Measurements from ENCODE around the gene CERCAM.
"Not testable (repeated sequence)": the region's sequence is repeated elsewhere in the genome, so short reads cannot be mapped to it uniquely, and the experiment has no call there.

Gene CERCAM

GRCh38 chr9:128409450-128409849 lies 11.2 kb upstream of the CERCAM start:
- Histone ChIP-seq H3K79me2 (ENCODE audit: control insufficient read depth, insufficient read depth, low read length, unreplicated experiment) (no peaks in the 10 kb centered on the region), H3K4me1 (ENCODE audit: control insufficient read depth, insufficient read depth, low read length, unreplicated experiment) (peaks cover 6% of the 10 kb centered on the region), H3K27me3 (ENCODE audit: insufficient read depth, low read length) (0 out of 2 replicates have a peak, but pooled peaks cover 2% of the 10 kb centered on the region), H3K27ac (ENCODE audit: low read depth, low read length) (no peak overlapping the region), H3K36me3 (ENCODE audit: insufficient read depth, low read length) (no peaks in the 10 kb centered on the region), H2AFZ (ENCODE audit: low read length, unreplicated experiment) (no peak overlapping the region), H3K4me3 (ENCODE audit: low read depth, low read length) (no peak overlapping the region)

- Histone ChIP-seq H2AFZ (ENCODE audit: low read length, unreplicated experiment) (no peak overlapping the region), H3K27ac (ENCODE audit: low read depth, low read length) (no peak overlapping the region), H3K4me1 (ENCODE audit: control insufficient read depth, insufficient read depth, low read length, unreplicated experiment) (peaks cover 6% of the 10 kb centered on the region), H3K36me3 (ENCODE audit: insufficient read depth, low read length) (no peaks in the 10 kb centered on the region), H3K4me3 (ENCODE audit: low read depth, low read length) (no peak overlapping the region), H3K27me3 (ENCODE audit: insufficient read depth, low read length) (0 out of 2 replicates have a peak, but pooled peaks cover 7% of the 10 kb centered on the region), H3K79me2 (ENCODE audit: control insufficient read depth, insufficient read depth, low read length, unreplicated experiment) (no peaks in the 10 kb centered on the region)
These were observed 10.7 kb upstream of the CERCAM start for GRCh38 chr9:128409978-128410377.

GRCh38 chr9:128411364-128412119 lies 9.1 kb upstream of the CERCAM start:
- no peaks in the 10 kb centered on the region for H3K36me3 ChIP-seq (ENCODE audit: insufficient read depth, low read length)
- peaks cover 6% of the 10 kb centered on the region for H3K4me1 ChIP-seq (ENCODE audit: control insufficient read depth, insufficient read depth, low read length, unreplicated experiment)
- no peaks in the 10 kb centered on the region for H3K79me2 ChIP-seq (ENCODE audit: control insufficient read depth, insufficient read depth, low read length, unreplicated experiment)
- H3K27ac ChIP-seq (ENCODE audit: low read depth, low read length) = no peak overlapping the region
- H3K27me3 ChIP-seq (ENCODE audit: insufficient read depth, low read length) = peaks cover 17% of the 10 kb centered on the region; the same call in 1 of the 2 replicates
- H3K4me3 ChIP-seq (ENCODE audit: low read depth, low read length) = no peak overlapping the region
- H2AFZ ChIP-seq (ENCODE audit: low read length, unreplicated experiment) = no peak overlapping the region

- Histone ChIP-seq H3K4me1 (ENCODE audit: control insufficient read depth, insufficient read depth, low read length, unreplicated experiment) (no peaks in the 10 kb centered on the region), H3K27me3 (ENCODE audit: insufficient read depth, low read length) (peaks cover 17% of the 10 kb centered on the region; the same call in 1 of the 2 replicates), H3K4me3 (ENCODE audit: low read depth, low read length) (no peak overlapping the region), H3K79me2 (ENCODE audit: control insufficient read depth, insufficient read depth, low read length, unreplicated experiment) (no peaks in the 10 kb centered on the region), H3K36me3 (ENCODE audit: insufficient read depth, low read length) (no peaks in the 10 kb centered on the region), H3K27ac (ENCODE audit: low read depth, low read length) (no peak overlapping the region), H2AFZ (ENCODE audit: low read length, unreplicated experiment) (no peak overlapping the region)
These were observed 8.4 kb upstream of the CERCAM start for GRCh38 chr9:128412120-128412790.

GRCh38 chr9:128413728-128414127 lies 6.9 kb upstream of the CERCAM start:
- not testable (repeated sequence) for H2AFZ ChIP-seq (ENCODE audit: low read length, unreplicated experiment); H3K4me1 ChIP-seq (ENCODE audit: control insufficient read depth, insufficient read depth, low read length, unreplicated experiment); H3K36me3 ChIP-seq (ENCODE audit: insufficient read depth, low read length); H3K27ac ChIP-seq (ENCODE audit: low read depth, low read length); H3K4me3 ChIP-seq (ENCODE audit: low read depth, low read length); H3K79me2 ChIP-seq (ENCODE audit: control insufficient read depth, insufficient read depth, low read length, unreplicated experiment)
- H3K27me3 ChIP-seq (ENCODE audit: insufficient read depth, low read length) = peaks cover 17% of the 10 kb centered on the region; the same call in 1 of the 2 replicates

GRCh38 chr9:128414461-128414860 lies 6.2 kb upstream of the CERCAM start:
- Histone ChIP-seq H3K27ac (ENCODE audit: low read depth, low read length) (no peak overlapping the region), H3K4me1 (ENCODE audit: control insufficient read depth, insufficient read depth, low read length, unreplicated experiment) (peaks cover 7% of the 10 kb centered on the region), H3K27me3 (ENCODE audit: insufficient read depth, low read length) (peaks cover 17% of the 10 kb centered on the region; the same call in 1 of the 2 replicates), H2AFZ (ENCODE audit: low read length, unreplicated experiment) (no peak overlapping the region), H3K79me2 (ENCODE audit: control insufficient read depth, insufficient read depth, low read length, unreplicated experiment) (no peaks in the 10 kb centered on the region), H3K36me3 (ENCODE audit: insufficient read depth, low read length) (no peaks in the 10 kb centered on the region), H3K4me3 (ENCODE audit: low read depth, low read length) (no peak overlapping the region)

GRCh38 chr9:128415281-128415680 lies 5.4 kb upstream of the CERCAM start:
- peaks cover 9% of the 10 kb centered on the region for H3K4me1 ChIP-seq (ENCODE audit: control insufficient read depth, insufficient read depth, low read length, unreplicated experiment)
- no peak overlapping the region for H3K4me3 ChIP-seq (ENCODE audit: low read depth, low read length)
- H3K36me3 ChIP-seq (ENCODE audit: insufficient read depth, low read length) = no peaks in the 10 kb centered on the region
- H3K27me3 ChIP-seq (ENCODE audit: insufficient read depth, low read length) = peaks cover 17% of the 10 kb centered on the region; the same call in 1 of the 2 replicates
- H3K79me2 ChIP-seq (ENCODE audit: control insufficient read depth, insufficient read depth, low read length, unreplicated experiment) = no peaks in the 10 kb centered on the region
- H2AFZ ChIP-seq (ENCODE audit: low read length, unreplicated experiment) = no peak overlapping the region
- H3K27ac ChIP-seq (ENCODE audit: low read depth, low read length) = no peak overlapping the region

- H3K4me1 ChIP-seq (ENCODE audit: control insufficient read depth, insufficient read depth, low read length, unreplicated experiment) = peaks cover 9% of the 10 kb centered on the region
- H3K27ac ChIP-seq (ENCODE audit: low read depth, low read length) = no peak overlapping the region
- H3K79me2 ChIP-seq (ENCODE audit: control insufficient read depth, insufficient read depth, low read length, unreplicated experiment) = no peaks in the 10 kb centered on the region
- H3K27me3 ChIP-seq (ENCODE audit: insufficient read depth, low read length) = peaks cover 17% of the 10 kb centered on the region; the same call in 1 of the 2 replicates
- H3K4me3 ChIP-seq (ENCODE audit: low read depth, low read length) = no peak overlapping the region
- H3K36me3 ChIP-seq (ENCODE audit: insufficient read depth, low read length) = no peaks in the 10 kb centered on the region
- H2AFZ ChIP-seq (ENCODE audit: low read length, unreplicated experiment) = no peak overlapping the region
These were observed 4.6 kb upstream of the CERCAM start for GRCh38 chr9:128416014-128416413.

GRCh38 chr9:128416432-128417019 lies 4.1 kb upstream of the CERCAM start:
- no peak overlapping the region for H2AFZ ChIP-seq (ENCODE audit: low read length, unreplicated experiment)
- no peaks in the 10 kb centered on the region for H3K36me3 ChIP-seq (ENCODE audit: insufficient read depth, low read length)
- peaks cover 17% of the 10 kb centered on the region; the same call in 1 of the 2 replicates for H3K27me3 ChIP-seq (ENCODE audit: insufficient read depth, low read length)
- H3K4me3 ChIP-seq (ENCODE audit: low read depth, low read length) = no peak overlapping the region
- H3K27ac ChIP-seq (ENCODE audit: low read depth, low read length) = no peak overlapping the region
- peaks cover 9% of the 10 kb centered on the region for H3K4me1 ChIP-seq (ENCODE audit: control insufficient read depth, insufficient read depth, low read length, unreplicated experiment)
- H3K79me2 ChIP-seq (ENCODE audit: control insufficient read depth, insufficient read depth, low read length, unreplicated experiment) = no peaks in the 10 kb centered on the region

- H3K4me3 ChIP-seq (ENCODE audit: low read depth, low read length) = peak overlapping the region; percentile 79
- H3K27me3 ChIP-seq (ENCODE audit: insufficient read depth, low read length) = peaks cover 16% of the 10 kb centered on the region; the same call in 1 of the 2 replicates
- H3K36me3 ChIP-seq (ENCODE audit: insufficient read depth, low read length) = peaks cover 4% of the 10 kb centered on the region; the same call in 1 of the 2 replicates
These were observed 1.4 kb upstream of the CERCAM start for GRCh38 chr9:128419061-128419925.

More at GRCh38 chr9:128419061-128419925, 1.4 kb upstream of the CERCAM start:
- H3K27ac ChIP-seq (ENCODE audit: low read depth, low read length) = no peak overlapping the region
- H3K4me1 ChIP-seq (ENCODE audit: control insufficient read depth, insufficient read depth, low read length, unreplicated experiment) = peaks cover 12% of the 10 kb centered on the region
- H2AFZ ChIP-seq (ENCODE audit: low read length, unreplicated experiment) = peak overlapping the region; percentile 70
- H3K79me2 ChIP-seq (ENCODE audit: control insufficient read depth, insufficient read depth, low read length, unreplicated experiment) = peaks cover 5% of the 10 kb centered on the region

Measured in ACC112 (cell line).